GM03348 (cell line): ENCODE data around the gene MPZ.
"Not testable (repeated sequence)": the region's sequence is repeated elsewhere in the genome, so short reads cannot be mapped to it uniquely, and the experiment has no call there.

Experiments
- DNase-seq: peaks from one replicate; pipeline ENCODE4 v3.0.0; 2012; ENCODE audit warnings: low spot score

The MPZ gene

DNA sequence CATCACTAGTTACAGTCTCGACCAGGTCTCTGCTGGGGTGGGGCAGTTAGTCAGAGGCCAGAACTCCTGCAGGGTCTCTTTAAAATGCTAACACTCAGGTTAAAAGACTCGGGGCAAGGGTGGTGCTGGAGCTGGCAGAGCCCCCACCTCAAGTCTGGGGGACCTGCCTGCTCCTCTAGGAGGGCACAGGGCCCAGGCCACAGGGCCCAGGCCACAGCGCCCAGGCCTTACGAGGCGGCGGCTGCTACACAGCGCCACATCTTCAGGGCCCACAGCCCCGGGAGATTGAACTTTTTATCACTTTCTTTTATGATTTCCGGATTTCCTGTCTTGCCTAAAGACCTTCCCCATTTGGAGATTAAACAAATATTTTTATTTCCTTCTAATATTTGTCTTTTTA, 10.4 kb downstream of the MPZ start:
- no peak for DNase-seq

DNA sequence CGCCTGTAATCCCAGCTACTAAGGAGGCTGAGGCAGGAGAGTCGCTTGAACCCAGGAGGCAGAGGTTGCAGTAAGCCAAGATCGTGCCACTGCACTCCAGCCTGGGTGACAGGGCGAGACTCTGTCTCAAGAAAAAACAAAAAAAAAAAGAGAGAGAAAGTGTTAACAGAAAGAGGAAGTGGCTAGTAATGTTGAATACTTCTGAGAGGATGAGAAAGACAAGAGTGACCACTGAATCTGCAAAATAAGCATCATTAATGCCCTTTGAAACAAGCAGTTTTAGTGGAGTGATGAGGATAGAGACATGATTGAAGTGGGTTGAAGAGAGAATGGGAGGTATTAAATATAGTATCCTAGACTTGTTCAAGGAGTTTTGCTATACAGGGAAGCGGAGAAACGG, 11.7 kb downstream of the MPZ start:
- DNase-seq, result no peak

DNA sequence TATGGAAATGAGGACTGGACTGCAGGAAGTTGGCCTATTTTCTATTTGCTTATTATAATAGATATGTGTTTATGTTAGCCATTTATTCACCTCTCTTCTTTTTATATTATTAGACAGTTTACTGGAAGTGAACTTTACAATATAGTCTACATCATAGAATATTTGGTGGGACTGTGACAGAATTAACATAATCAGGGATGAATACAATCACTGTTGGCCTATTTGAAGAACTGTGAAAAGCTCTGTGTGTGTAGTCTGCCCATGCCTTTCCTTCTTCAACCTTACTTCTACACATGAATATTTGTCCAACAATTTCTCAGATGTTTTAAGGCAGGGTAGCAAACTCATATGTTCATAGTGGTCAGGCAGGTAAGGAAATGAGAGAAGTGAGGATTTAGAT, 12.4 kb downstream of the MPZ start:
- DNase-seq, result no peak

DNA sequence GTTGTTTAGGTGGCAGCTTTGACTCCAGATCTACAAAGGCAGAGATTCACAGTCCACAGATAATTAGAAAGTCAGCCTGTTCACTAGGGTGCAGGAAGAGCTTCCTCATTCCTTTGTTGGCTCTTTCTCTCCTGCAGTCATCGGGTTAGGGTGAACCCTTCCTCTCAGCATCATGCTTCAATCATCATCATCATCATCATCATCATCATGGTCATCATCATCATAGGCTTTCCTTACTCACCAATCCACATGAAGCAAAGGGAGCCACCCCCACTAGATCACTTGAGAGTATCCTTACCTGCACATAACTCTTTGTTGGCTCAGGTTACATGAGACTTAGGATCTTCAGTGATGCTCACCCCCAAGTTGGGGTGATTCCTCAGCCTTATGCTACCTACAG, 19.0 kb downstream of the MPZ start:
- DNase-seq, result no peak

DNA sequence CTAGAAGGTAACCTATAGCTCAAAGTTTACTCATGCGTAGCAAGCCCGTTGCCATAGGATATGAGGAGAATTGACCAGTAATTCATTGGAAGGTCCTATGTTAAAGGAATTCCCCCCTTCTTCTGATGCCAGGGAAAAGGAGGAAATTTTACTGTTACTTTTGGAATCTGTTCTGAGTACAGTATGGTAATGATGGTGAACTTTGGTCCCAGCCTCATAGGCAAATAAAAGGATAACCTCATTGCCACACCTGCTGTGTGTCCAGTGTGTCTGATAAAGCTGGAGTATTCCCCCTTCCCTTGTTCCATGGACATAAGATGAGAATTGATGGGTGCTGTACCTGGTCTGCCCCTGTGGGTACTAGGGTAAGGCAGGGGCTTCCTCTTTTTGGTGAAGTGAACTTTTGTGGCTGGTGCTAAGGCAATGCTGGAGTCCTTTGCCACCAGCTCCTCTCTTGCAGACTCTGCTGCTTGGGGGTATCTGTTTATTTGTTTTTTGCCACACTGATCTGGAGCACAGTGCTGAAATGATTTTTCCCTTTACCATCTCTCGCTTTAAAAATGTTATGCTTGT, 22.2 kb downstream of the MPZ start:
- DNase-seq, result no peak

DNA sequence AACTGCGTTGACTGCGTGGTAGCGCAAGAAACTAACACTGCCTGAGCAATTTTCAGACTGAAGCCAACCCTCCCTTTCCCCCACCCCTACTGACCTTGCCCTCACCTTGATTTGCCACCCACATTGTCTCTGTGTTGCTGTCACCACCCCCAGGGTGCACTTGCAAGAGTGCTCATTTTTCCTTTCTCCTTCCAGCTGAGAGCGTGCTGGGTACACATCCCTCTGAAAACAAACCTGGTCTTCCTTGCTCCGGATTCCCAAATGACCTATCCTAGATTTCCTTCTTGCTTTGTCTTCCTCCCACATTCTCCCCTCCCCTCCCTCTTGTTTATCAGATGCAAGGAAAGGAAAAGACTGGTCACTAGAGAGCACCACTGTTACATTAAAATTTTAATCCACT, 24.2 kb downstream of the MPZ start:
- no peak for DNase-seq

DNA sequence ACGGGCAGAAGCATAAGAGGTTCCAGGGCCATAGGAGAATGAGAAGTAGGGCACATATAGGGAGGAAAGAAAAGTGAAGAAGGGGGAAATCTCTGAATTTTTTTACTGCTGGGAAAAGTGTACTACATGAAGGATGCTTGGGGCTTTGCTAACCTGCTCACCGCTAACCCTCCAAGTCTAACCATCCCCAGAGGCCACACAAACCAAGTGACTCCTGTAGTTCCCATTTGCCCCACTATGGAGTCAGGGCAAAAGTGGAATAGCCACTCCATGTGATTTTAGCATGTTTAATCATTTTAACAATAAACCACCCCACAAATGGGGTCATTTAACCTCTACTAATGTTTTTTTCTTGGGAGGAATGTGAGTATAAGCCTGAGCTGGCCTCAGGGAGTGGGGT, 24.7 kb downstream of the MPZ start:
- no peak for DNase-seq

DNA sequence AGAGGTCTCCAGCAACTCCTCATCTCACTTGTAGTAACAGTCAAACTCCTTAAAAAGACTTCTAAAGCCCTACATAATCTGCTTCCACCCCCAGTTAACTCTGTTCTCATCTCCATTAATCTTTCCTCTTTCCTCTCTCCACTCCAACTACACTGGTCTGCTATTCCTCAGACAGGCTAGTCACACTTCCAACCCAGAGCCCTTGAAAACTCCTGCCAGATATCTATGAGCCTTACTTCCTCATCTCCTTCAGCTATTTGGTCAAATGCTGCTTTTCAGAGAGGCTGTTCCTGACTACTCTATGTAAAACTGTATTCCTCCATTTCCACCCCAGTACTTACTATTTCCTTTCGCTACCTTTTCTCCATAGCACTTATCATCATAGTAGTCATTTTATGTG, 26.8 kb downstream of the MPZ start:
- DNase-seq, result no peak

DNA sequence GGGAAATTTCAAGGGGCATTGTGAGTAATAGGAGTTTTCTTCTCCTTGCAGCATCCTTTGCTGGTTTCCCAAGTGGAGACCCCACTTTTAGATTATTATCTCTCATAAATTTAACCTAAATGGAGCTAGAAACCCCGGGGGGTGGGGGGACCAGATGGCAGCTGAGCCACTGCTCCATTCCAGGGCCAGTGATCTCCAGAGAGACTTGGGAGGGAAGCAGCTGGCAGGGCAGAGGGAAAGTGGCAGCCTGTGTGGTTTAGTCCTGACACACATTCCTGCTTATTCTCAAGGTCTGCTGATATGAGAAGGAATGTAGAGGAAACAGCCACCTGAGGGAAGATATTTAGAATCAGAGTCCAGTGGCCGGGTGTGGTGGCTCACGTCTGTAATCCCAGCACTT, 34.9 kb downstream of the MPZ start:
- no peak for DNase-seq

DNA sequence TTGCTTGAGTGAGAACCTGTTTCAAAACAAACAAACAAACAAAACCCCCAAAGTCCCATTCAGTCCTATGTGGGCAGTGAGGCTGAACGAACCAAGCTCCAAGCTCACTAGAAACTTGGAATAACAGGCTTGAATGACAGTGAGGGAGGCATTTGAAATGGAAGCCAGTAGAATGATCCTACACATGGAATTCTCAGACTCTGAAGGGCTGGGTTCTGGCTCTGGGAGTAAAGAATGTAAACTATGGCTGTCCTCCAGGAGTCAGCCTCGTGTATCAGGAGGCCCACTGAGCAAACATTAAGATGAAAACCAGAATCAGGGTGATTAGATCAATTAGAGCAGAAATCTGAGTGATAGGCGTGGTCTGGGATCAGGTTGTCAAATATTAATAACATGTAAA, 36.4 kb downstream of the MPZ start:
- no peak for DNase-seq

DNA sequence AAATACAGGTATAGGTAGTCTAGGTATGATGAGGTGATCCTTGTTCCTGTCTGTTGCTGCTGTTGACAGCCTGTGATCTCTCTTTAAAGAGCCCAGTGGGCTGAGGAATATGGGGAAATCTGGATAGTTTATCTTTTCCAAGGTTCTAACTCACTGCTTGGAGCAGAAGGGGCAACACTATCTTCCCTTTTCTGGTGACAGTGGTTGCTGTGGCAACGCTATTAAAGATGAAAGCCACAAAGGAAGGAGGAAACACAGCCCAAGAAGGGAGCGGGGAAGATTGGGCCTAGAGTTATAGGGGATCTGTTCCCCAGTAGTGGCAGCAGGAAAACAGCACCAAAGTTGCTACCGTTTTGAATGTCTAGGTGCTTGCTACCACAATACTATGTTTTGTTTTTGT, 42.4 kb downstream of the MPZ start:
- no peak for DNase-seq

DNA sequence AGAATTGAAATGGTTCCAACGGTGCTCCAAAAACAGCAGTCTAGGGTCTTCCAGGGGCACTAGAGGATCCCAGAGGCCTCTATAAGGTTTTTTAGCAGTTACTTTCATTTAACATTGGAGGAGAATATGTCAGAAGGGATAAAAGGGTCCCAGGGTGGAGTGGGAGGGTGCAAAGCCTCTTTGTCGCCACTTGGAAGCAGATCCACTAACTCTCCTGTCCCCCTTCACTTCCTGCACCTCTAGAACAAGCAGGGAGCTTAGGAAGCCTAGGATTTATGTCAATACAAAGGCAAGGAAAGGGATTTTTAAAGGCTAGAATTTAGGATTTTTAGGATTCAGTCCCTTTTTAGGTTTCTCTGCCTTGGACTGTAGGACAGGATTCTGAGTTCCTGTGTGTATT, 42.9 kb downstream of the MPZ start:
- DNase-seq, result no peak

DNA sequence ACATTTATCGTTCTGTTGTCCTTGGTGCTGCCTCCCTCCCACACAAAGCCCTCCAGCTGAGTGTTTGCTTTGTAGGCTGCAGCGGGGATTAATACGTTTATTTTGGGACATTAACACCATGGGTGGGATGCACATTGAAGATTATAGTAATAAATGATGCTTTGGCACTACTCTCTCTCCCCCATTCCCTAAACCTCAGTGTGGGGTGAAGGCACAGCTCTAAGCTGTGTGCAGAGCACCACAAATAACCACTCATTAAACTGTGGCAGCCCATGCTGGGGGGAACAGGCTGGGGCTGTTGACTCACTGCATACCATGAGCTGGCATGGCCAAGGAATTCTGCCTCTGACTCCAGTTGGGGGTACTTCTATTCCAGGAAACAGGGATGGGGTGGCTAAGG, 43.6 kb downstream of the MPZ start:
- DNase-seq, result no peak

DNA sequence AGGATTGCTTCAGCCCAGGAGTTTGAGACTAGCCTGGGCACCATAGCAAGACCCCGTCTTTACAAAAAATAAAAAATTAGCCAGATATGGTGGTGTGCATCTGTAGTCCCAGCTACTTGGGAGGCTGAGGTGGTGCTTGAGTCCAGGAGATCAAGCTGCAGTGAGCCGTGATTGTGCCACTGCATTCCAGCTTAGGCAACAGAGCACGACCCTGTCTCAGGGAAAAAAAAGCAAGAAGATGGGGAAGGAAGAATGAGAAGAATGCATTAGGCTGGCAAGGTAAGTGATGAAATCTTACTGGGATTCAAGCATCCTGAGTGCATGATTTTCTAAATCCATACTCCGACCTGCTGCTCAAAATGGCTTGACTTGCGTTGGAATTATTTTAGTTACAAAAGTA, 44.5 kb downstream of the MPZ start:
- DNase-seq, result no peak

DNA sequence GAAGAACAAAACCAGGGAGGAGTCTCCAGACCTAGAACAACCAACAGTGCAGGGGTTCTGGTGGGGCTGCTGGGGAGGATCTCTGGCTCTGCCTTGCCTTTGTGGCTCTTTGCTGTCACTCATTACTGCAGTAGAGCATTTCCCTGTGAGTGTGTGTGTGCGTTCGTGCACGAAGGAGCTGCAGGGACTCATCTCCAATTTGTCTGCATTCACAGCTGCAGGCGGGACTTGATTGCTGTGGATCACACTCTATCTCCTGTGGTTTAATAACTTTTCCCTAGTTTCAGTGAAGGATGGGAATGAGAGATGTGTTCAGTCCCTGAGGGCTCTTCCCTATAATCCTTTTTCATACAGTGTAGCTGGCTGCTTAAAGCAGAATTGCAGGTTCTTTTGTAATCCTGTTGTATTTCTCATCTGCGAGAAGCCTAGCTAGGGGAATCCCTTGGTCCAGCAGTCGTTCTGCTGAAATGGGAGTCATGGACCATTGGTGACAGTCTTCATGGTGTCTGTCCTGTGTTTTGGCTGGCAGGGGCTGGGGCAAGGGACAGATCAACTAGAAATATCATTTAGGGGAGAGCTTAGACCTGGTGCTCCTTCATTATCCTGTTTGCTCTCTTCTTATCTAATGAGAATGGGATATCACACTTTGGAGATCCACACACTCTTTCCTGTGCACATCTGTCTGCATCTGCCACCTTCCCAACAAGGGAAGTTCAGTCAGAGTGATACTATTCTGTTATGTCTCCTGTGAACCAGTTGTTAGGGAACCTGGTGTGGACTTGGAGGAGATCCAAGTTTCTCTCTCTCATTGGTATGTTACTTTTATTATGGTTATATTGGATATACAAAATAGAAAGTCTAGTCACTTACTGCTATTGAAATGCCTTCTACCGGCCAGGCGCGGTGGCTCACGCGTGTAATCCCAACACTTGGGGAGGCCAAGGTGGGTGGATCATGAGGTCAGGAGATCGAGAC, 48.2 kb downstream of the MPZ start:
- DNase-seq, result no peak

DNA sequence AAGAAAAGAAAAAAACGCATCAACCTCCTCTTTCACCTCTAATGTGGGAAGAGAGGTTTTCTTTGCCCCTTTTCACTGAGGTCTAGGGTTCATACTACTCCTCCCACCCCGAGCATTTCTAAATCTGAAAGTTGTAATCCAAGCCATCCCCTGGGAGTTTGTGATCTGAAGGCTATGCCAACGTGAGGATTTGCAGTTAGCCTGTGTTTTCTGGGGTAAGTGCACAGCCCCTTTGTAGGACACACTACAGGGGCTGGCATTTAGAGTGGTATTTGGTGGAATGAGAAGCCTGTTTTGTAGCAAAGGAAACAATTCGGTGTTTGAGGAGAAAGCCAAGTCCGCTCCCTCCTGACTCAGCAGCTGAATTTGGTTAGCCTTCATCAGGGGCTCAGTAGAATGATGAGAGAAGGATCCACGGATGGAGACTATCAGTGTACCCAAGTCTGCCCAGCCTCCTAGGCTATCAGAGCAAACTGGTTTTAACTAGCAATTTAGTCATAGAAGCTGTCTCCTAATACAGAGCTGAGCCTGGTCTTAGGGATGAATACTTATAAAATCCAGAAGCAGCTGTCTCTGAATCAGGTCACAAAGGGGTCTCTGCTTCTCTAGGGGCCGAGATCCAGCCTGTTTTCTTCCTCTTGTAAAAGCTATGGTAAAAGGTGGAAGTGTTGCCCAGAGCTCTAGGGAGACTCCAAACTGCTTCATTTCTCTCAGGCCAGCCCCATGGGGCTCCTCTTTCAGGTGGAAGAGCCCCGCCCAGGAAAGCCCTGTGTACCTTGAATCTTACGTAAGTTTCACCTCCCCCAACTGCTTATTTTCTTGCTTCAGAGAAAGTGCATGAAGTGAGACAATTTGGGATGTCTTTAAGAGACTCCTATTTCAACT, 49.1 kb downstream of the MPZ start:
- DNase-seq, result no peak

DNA sequence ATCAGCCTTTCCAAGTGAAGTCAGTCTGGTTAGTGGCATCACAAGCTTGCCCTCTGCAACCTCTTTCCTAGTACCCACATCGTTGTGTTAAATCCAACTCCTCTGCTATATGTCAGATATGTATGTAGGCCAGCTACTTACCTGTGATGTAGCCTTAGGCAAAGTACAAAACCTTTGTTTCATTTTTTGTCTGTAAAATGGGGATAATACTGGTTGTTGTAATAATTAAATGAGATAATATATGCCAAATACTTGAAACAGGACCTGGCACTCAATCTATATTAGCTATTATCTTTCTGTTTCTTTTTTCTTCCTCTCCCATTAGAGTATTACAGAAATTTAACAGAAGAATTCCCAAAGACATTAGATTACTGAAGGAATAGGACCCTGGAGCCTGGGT, 50.0 kb downstream of the MPZ start:
- DNase-seq, result no peak

DNA sequence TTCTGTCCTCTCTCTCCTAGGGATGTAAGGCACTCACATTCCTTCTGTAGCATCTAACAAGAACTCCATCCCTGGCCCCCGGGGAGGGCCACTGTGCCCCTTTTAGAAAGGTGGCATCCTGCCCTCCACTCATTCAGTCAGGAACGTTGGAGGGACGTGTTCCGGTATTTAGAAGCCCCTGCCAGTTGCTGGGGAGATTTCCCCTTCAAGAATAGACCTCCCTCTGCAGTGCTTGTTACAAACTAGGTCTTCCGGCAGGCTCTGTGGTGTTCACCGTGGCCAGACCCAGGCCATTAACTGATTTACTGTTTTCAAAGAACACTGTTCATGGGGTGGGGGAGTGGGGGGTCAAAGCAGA, 50.4 kb downstream of the MPZ start:
- no peak for DNase-seq

DNA sequence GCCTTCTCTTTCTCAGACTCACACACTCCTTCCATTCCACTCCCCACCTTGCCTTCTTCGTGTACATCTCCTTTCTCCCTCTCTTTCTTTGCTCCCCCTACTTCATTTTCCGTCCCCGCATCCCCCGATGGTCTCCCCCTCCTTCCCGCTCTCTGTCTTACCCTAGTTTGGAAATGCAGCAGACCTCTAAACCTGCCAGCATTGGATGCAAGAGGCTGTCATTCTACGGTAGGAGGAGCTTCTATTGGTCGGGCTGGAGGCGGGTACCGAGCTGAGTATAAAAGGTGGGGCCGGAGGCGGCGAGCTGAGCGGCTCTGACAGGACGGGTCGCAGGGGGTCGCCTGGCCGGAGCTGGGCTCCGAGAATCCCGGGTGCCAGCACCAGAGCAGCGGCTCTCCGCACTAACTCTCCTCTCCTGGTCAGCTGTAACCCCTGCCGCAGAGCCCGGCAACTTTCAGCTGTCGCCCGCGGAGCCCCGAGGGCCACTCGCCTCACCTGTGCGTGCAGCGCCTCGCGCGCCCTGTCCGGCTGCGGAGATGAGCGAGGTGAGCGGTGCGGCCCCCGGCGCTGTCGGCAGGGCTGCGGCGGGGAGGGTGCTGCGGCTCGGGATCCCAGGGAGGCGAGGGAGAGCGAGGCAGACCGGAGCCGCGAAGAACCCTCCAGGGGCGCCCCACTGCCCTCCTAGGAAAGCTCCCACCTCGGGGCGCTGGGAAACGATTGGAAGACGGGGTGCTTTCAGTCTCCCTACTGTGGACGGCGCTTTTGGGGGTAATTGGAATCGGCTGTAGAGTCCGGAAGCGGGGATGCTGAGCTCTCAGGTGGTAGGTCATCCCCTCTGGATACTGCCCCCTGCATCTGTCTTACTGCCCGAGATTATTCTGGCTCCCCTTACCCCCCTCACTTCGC, 51.1 kb downstream of the MPZ start, which contains the start of gene PCP4L1:
Gene PCP4L1 (plus strand): TSS at position 307 of the 906 bp plus-strand sequence. CDS start 230 bp downstream, at position 537.
- DNase-seq, result peak; percentile 63

DNA sequence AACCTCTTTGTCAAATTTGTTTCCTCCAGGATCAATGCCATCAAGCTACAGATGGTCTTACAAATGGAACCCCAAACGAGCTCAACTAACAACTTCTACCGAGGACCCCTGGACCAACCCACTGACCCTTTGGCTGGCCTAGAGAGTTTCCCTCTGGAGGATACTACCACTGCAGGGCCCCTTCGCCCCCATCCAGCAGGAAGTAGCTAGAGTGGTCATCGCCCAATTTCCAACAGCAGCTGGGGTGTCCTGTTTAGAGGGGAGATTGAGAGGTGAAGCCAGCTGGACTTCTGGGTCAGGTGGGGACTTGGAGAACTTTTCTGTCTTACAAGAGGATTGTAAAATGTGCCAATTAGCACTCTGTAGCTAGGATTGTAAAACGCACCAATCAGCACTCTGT, 52.7 kb downstream of the MPZ start:
- not testable (repeated sequence) for DNase-seq

DNA sequence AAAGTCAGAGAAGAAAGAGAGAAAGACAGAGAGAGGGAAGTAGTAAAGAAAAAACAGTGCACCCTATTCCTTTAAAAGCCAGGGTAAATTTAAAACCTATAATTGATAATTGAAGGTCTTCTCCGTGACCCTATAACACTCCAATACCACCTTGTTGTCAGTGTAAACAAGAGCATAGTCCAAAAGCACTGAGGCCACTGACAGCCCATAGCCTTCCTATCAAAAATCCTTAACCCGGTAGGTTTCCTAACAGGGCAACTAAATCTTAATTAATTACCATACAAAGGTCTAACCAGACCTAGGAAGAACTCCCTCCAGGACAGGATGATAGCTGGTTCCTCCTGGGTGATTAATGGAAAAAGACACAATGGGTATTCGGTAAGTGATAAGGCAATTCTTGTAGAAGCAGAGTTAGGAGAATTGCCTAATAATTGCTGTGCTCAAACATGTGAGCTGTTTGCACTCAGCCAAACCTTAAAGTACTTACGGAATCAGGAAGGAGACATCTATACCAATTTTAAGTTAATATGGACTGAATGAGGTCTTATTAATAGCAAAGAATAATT, 53.7 kb downstream of the MPZ start:
- DNase-seq, result not testable (repeated sequence)
